ENCODE measurements around the gene TUSC2.

Gene TUSC2

DNA sequence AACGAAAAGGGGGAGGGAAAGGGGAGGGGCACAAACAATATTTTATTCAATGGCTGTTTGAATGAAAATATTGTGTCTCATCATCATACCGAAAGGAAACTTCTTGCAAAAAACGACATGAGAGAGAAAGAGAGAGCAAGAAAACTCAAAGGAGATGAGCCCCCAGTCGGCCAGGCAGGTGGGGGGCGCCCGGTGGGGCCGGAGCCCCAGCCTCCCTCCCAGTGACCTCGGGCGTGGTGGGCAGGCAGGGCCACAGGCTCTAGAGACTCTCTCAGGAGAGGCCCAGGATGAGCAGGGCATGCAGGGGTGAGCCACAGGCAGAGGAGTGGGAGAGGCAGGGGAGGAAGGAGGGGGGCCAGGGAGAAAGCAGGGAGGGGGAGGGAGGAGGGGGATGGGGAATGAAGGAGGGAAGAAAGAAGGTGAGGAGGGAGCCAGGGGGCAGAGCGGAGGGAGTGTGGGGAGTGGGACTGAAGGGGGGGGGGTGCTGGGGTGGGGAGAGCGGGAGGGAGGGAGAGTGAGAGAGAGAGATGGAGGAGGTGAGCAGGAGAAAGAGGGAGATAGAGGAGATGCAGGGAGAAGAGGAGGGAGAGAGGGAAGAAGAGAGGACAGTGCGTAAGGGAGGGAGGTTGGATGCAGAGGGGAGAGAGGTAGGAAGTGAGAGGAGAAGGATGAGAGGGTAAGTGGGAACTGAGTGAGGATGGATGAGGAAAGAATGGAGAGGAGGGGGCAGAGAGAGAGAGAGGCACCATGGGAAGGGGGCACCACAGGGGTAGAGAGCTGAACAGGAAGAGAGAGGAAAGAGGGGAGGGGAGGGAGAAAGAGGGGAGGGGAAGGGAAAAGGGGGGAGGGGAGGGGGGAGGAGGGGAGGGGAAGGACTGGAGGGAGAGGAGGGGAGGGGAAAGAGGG, 45.4 kb upstream of the TUSC2 start:
- Histone ChIP-seq H3K4me3 (replicated peaks; ENCODE audit: insufficient read depth, low read length) (no peak overlapping the region), H3K27me3 (ENCODE audit: insufficient read depth, poor library complexity, severe bottlenecking) (peaks cover 2% of the 10 kb centered on the region), H3K27ac (replicated peaks) (no peak overlapping the region)
- TF ChIP-seq SPI1 (IDR thresholded peaks at IDR 0.05; ENCODE audit: borderline replicate concordance, low read depth) (no peak), POLR2AphosphoS5 (IDR thresholded peaks at IDR 0.05; ENCODE audit: low read depth) (no peak), GABPA (IDR thresholded peaks at IDR 0.05; ENCODE audit: low read depth) (no peak)
- TF ChIP-seq, protein P1, sequence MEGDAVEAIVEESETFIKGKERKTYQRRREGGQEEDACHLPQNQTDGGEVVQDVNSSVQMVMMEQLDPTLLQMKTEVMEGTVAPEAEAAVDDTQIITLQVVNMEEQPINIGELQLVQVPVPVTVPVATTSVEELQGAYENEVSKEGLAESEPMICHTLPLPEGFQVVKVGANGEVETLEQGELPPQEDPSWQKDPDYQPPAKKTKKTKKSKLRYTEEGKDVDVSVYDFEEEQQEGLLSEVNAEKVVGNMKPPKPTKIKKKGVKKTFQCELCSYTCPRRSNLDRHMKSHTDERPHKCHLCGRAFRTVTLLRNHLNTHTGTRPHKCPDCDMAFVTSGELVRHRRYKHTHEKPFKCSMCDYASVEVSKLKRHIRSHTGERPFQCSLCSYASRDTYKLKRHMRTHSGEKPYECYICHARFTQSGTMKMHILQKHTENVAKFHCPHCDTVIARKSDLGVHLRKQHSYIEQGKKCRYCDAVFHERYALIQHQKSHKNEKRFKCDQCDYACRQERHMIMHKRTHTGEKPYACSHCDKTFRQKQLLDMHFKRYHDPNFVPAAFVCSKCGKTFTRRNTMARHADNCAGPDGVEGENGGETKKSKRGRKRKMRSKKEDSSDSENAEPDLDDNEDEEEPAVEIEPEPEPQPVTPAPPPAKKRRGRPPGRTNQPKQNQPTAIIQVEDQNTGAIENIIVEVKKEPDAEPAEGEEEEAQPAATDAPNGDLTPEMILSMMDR (IDR thresholded peaks at IDR 0.05; ENCODE audit: insufficient read depth, low read length): no peak
- TF ChIP-seq, protein P2, sequence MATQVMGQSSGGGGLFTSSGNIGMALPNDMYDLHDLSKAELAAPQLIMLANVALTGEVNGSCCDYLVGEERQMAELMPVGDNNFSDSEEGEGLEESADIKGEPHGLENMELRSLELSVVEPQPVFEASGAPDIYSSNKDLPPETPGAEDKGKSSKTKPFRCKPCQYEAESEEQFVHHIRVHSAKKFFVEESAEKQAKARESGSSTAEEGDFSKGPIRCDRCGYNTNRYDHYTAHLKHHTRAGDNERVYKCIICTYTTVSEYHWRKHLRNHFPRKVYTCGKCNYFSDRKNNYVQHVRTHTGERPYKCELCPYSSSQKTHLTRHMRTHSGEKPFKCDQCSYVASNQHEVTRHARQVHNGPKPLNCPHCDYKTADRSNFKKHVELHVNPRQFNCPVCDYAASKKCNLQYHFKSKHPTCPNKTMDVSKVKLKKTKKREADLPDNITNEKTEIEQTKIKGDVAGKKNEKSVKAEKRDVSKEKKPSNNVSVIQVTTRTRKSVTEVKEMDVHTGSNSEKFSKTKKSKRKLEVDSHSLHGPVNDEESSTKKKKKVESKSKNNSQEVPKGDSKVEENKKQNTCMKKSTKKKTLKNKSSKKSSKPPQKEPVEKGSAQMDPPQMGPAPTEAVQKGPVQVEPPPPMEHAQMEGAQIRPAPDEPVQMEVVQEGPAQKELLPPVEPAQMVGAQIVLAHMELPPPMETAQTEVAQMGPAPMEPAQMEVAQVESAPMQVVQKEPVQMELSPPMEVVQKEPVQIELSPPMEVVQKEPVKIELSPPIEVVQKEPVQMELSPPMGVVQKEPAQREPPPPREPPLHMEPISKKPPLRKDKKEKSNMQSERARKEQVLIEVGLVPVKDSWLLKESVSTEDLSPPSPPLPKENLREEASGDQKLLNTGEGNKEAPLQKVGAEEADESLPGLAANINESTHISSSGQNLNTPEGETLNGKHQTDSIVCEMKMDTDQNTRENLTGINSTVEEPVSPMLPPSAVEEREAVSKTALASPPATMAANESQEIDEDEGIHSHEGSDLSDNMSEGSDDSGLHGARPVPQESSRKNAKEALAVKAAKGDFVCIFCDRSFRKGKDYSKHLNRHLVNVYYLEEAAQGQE (IDR thresholded peaks at IDR 0.05; ENCODE audit: insufficient replicate concordance, low read depth): no peak
- DNase-seq (ENCODE audit: low read depth in 1 of 2, low spot score in 1 of 2): no peak

DNA sequence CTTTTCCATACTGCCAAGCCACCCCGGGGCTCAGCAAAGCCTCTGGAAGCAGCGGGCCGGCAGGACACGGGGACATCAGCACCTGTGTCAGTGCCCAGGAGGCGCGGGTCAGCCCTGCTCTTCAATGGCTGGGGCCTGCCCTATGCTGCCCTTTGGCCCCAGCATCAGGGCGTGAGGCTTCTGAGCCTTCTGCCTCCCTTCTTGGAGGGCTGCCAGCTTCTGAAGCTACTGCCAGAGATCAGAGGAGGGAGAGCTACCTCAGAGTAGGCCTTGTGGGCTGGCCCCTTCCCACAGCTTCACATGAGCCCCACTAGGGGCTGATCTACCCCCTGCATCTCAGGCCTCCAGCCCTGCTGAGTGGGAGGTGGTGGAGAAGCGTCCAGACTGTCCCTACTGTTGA, 44.3 kb upstream of the TUSC2 start:
- Histone ChIP-seq H3K4me3 (replicated peaks; ENCODE audit: insufficient read depth, low read length) (no peak overlapping the region), H3K27ac (replicated peaks) (no peak overlapping the region), H3K27me3 (ENCODE audit: insufficient read depth, poor library complexity, severe bottlenecking) (peaks cover 2% of the 10 kb centered on the region)
- DNase-seq (ENCODE audit: low read depth in 1 of 2, low spot score in 1 of 2): no peak
- TF ChIP-seq, protein P2 (IDR thresholded peaks at IDR 0.05; ENCODE audit: insufficient replicate concordance, low read depth): no peak
- TF ChIP-seq POLR2AphosphoS5 (IDR thresholded peaks at IDR 0.05; ENCODE audit: low read depth) (no peak), SPI1 (IDR thresholded peaks at IDR 0.05; ENCODE audit: borderline replicate concordance, low read depth) (no peak), GABPA (IDR thresholded peaks at IDR 0.05; ENCODE audit: low read depth) (no peak)
- TF ChIP-seq, protein P1 (IDR thresholded peaks at IDR 0.05; ENCODE audit: insufficient read depth, low read length): no peak

DNA sequence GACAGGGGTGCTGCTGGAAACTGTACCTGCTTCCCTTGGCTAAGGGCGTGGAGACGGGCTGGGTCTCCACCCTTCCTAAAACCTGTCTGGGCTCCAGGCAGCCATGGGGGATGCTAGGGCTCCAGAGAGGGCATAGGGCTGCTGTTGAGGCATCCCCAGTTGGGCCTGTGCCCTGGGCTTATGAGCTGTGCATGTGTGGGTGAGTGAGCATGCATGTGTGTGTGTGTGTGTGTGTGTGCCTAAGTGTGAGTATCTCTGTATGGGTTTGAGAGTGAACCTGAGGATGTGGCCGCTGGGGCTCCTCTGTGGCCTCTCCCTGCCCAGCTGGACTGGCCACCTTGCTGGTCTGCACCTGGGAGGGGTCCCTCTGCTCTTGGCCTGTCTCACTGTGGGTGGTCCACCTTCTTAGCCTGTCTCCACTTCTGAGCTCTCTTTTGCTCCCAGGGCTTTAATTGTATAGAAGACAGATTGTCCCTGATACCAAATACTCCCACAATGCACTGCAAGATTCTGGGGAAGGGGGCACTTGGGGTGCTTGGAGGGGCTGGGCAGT, 43.2 kb upstream of the TUSC2 start:
- TF ChIP-seq SPI1 (IDR thresholded peaks at IDR 0.05; ENCODE audit: borderline replicate concordance, low read depth) (no peak), POLR2AphosphoS5 (IDR thresholded peaks at IDR 0.05; ENCODE audit: low read depth) (no peak), GABPA (IDR thresholded peaks at IDR 0.05; ENCODE audit: low read depth) (no peak)
- TF ChIP-seq, protein P1 (IDR thresholded peaks at IDR 0.05; ENCODE audit: insufficient read depth, low read length): no peak
- TF ChIP-seq, protein P2 (IDR thresholded peaks at IDR 0.05; ENCODE audit: insufficient replicate concordance, low read depth): no peak
- no peak overlapping the region for H3K4me3 ChIP-seq (replicated peaks; ENCODE audit: insufficient read depth, low read length)
- no peak for DNase-seq (ENCODE audit: low read depth in 1 of 2, low spot score in 1 of 2)
- peaks cover 2% of the 10 kb centered on the region for H3K27me3 ChIP-seq (ENCODE audit: insufficient read depth, poor library complexity, severe bottlenecking)
- H3K27ac ChIP-seq (replicated peaks): no peak overlapping the region

Measured in HL-60 (cell line).